ENCODE measurements around the gene CSTF2T. TPM values are rescaled to one million over a fixed set of nuclear protein-coding genes. Genes with fewer than 3 reads are reported as not detected.

CSTF2T gene
- total RNA-seq, 1 experiment from 2014 or later, result 27.5 TPM

- TF ChIP-seq E2F4 (CRISPR knock-in tag; IDR thresholded peaks at IDR 0.05; ENCODE audit: borderline replicate concordance, low read depth), result peak; percentile 86; the same call in 1 of the 2 replicates
- no peak for TF ChIP-seq NR1H2 (CRISPR knock-in tag; IDR thresholded peaks at IDR 0.05)
- no peak for TF ChIP-seq STAT6 (CRISPR knock-in tag; conservative IDR thresholded peaks at IDR 0.05; ENCODE audit: low read depth)
- TF ChIP-seq ZNF219 (CRISPR knock-in tag; IDR thresholded peaks at IDR 0.05; ENCODE audit: borderline replicate concordance), result no peak
- TF ChIP-seq ZNF425 (CRISPR knock-in tag; conservative IDR thresholded peaks at IDR 0.05), result no peak
- TF ChIP-seq GABPB1 (CRISPR knock-in tag; IDR thresholded peaks at IDR 0.05), result 0 out of 2 replicates have a peak, but pooled peaks have one; percentile 27
- TF ChIP-seq ZNF423 (CRISPR knock-in tag; IDR thresholded peaks at IDR 0.05), result no peak
- no peak for TF ChIP-seq ATF3 (CRISPR knock-in tag; conservative IDR thresholded peaks at IDR 0.05)
- TF ChIP-seq FOXP4 (CRISPR knock-in tag; IDR thresholded peaks at IDR 0.05), result 0 out of 2 replicates have a peak, but pooled peaks have one; percentile 18
- TF ChIP-seq KAT7 (CRISPR knock-in tag; IDR thresholded peaks at IDR 0.05; ENCODE audit: borderline replicate concordance), result no peak
- no peak for TF ChIP-seq SMAD3 (CRISPR knock-in tag; IDR thresholded peaks at IDR 0.05; ENCODE audit: borderline replicate concordance)
Observed at GRCh38 chr10:51699475-51700227, at the start of gene CSTF2T (continued).

- no peaks in the 10 kb centered on the region for H3K27me3 Mint-ChIP-seq (ENCODE audit: low read depth)
- H3K9me3 Mint-ChIP-seq, result no peaks in the 10 kb centered on the region
- peaks cover 8% of the 10 kb centered on the region for H3K4me1 Mint-ChIP-seq
- ATAC-seq, result no peak
- ChIA-PET POLR2A (no interaction called here), CTCF (no interaction called here)
- no peak overlapping the region for H3K27ac Mint-ChIP-seq
- DNase-seq (ENCODE audit: low spot score), result no peak
- H3K36me3 Mint-ChIP-seq, result no peaks in the 10 kb centered on the region
- H3K4me3 Mint-ChIP-seq, result no peak overlapping the region
- TF ChIP-seq TP53 (CRISPR knock-in tag; IDR thresholded peaks at IDR 0.05) (no peak), MLX (CRISPR knock-in tag; IDR thresholded peaks at IDR 0.05) (no peak), TEAD4 (CRISPR knock-in tag; IDR thresholded peaks at IDR 0.05) (no peak), ESRRA (CRISPR knock-in tag; IDR thresholded peaks at IDR 0.05; ENCODE audit: borderline replicate concordance) (no peak), CTCF (IDR thresholded peaks at IDR 0.05) (no peak), IRF1 (CRISPR knock-in tag; IDR thresholded peaks at IDR 0.05) (no peak), FOXJ3 (CRISPR knock-in tag; IDR thresholded peaks at IDR 0.05; ENCODE audit: borderline replicate concordance) (no peak), FOXK1 (CRISPR knock-in tag; IDR thresholded peaks at IDR 0.05) (no peak), E2F1 (CRISPR knock-in tag; IDR thresholded peaks at IDR 0.05) (no peak), ELF4 (CRISPR knock-in tag; IDR thresholded peaks at IDR 0.05; ENCODE audit: low read depth) (no peak), IRF2 (CRISPR knock-in tag; IDR thresholded peaks at IDR 0.05; ENCODE audit: borderline replicate concordance, low read depth) (no peak)
Observed at GRCh38 chr10:51748959-51749358, 49.6 kb upstream of the CSTF2T start.

Measured in WTC11 (cell line).